Endothelial cell of umbilical vein (primary cell): ENCODE data around the gene NSL1. TPM values are rescaled to one million over a fixed set of nuclear protein-coding genes. Genes with fewer than 3 reads are reported as not detected.
A peak's percentile ranks its signal among the peaks of the same experiment; 100 is the strongest.

Experiments
- BruUV-seq: library from RNA; stranded (reverse); fragments of 400-500 nt; replicated peaks from 2 replicates; lab custom pipeline; 2021; lab: Mats Ljungman, UMichigan
- CTCF ChIA-PET: fragments of 300-600, 350-600 bp; sonication (Branson Sonifier 250); formaldehyde crosslinking; loops from one replicate; lab custom pipeline; 2021; ENCODE audit warnings: antibody characterized with exemption, inconsistent platforms; lab: Charles Lee
- POLR2A ChIA-PET: fragments of 300-600, 350-600 bp; sonication (Branson Sonifier 250); formaldehyde crosslinking; loops from one replicate; lab custom pipeline; 2021; ENCODE audit warnings: antibody characterized with exemption, inconsistent platforms; lab: Charles Lee
- DNase-seq: peaks from one replicate; pipeline ENCODE4 v3.0.0-alpha.2; 2011; ENCODE audit warnings: low read depth, low spot score
- FAIRE-seq: peaks from 2 replicates; lab custom pipeline; 2011; peaks lifted over from hg19 to GRCh38; lab: Jason Lieb, UNC
- H2AFZ ChIP-seq: 2 replicates; pipeline ENCODE4 v1.6.0; 2012; ENCODE audit warnings: low read depth, low read length, control low read depth, inconsistent platforms
- H3K27ac ChIP-seq: 2 replicates; pipeline ENCODE4 v1.5.1; 2011; ENCODE audit warnings: low read depth, mild to moderate bottlenecking, control low read depth, low read length, moderate library complexity; ENCODE audit not compliant: insufficient read depth
- H3K27me3 ChIP-seq, 2 experiments: 2 replicates each; pipeline versions ENCODE4 v1.6.0 to v1.6.1; 2011; ENCODE audit warnings: low read length in 2 of 2, mixed read lengths in 1 of 2; ENCODE audit not compliant: control insufficient read depth in 2 of 2, insufficient read depth in 2 of 2
- H3K36me3 ChIP-seq, 2 experiments: 2 replicates in 1 of 2; 3 replicates in 1 of 2; pipeline ENCODE4 v1.5.1; 2011; ENCODE audit warnings: low read length in 2 of 2, mild to moderate bottlenecking in 1 of 2, moderate library complexity in 1 of 2; ENCODE audit not compliant: control insufficient read depth in 2 of 2, insufficient read depth in 2 of 2; ENCODE audit errors: extremely low read depth in 1 of 2
- H3K4me1 ChIP-seq: 3 replicates; pipeline ENCODE4 v1.5.1; 2011; ENCODE audit warnings: mild to moderate bottlenecking, low read length; ENCODE audit not compliant: control insufficient read depth, insufficient read depth; ENCODE audit errors: extremely low read depth
- H3K4me2 ChIP-seq: 2 replicates; pipeline ENCODE4 v1.6.1; 2011; ENCODE audit warnings: low read length, control low read depth, mixed read lengths; ENCODE audit not compliant: insufficient read depth
- H3K4me3 ChIP-seq, 3 experiments: fragments of 200-600 bp in 1 of 3; sonication (generic), shearing (Covaris generic) in 1 of 3; replicated peaks in 1 of 3; 2 replicates each; pipeline ENCODE4 v1.5.1; 2011 to 2016; ENCODE audit warnings: control low read depth in 3 of 3, low read length in 3 of 3, mild to moderate bottlenecking in 2 of 3, inconsistent platforms in 1 of 3, low read depth in 1 of 3, moderate library complexity in 1 of 3; ENCODE audit not compliant: insufficient read depth in 1 of 3
- H3K79me2 ChIP-seq: 2 replicates; pipeline ENCODE4 v1.6.0; 2012; ENCODE audit warnings: low read length, inconsistent platforms; ENCODE audit not compliant: control insufficient read depth, insufficient read depth
- H3K9ac ChIP-seq: replicated peaks from 2 replicates; pipeline ENCODE3; 2011; ENCODE audit warnings: low read length, control low read depth; ENCODE audit not compliant: insufficient read depth; ENCODE audit errors: extremely low read depth
- H3K9me1 ChIP-seq: replicated peaks from 3 replicates; pipeline ENCODE4 v1.6.0; 2011; ENCODE audit warnings: mild to moderate bottlenecking, low read length; ENCODE audit not compliant: control insufficient read depth, insufficient read depth; ENCODE audit errors: extremely low read depth
- H3K9me3 ChIP-seq: replicated peaks from 2 replicates; pipeline ENCODE4 v1.5.1; 2012; ENCODE audit warnings: low read length, inconsistent platforms; ENCODE audit not compliant: control insufficient read depth, insufficient read depth
- H4K20me1 ChIP-seq: replicated peaks from 2 replicates; pipeline ENCODE3; 2011; ENCODE audit warnings: mild to moderate bottlenecking, low read length; ENCODE audit not compliant: control insufficient read depth, insufficient read depth; ENCODE audit errors: extremely low read depth
- EZH2 ChIP-seq: IDR thresholded peaks from 2 replicates; pipeline ENCODE4 v1.6.1; 2012; ENCODE audit warnings: borderline replicate concordance, low read depth, mild to moderate bottlenecking, moderate library complexity, low read length, inconsistent platforms; ENCODE audit not compliant: severe bottlenecking
- FOS ChIP-seq: IDR thresholded peaks from 2 replicates; pipeline ENCODE4 v1.6.1; 2011; ENCODE audit warnings: mild to moderate bottlenecking, low read length, moderate library complexity, borderline replicate concordance; ENCODE audit not compliant: insufficient read depth
- GATA2 ChIP-seq: IDR thresholded peaks from 2 replicates; pipeline ENCODE4 v1.7.0; 2011; ENCODE audit warnings: low read depth, mild to moderate bottlenecking, moderate library complexity, mixed read lengths, low read length; ENCODE audit not compliant: insufficient read length, insufficient read depth
- JUN ChIP-seq: IDR thresholded peaks from 2 replicates; pipeline ENCODE4 v1.6.1; 2011; ENCODE audit warnings: borderline replicate concordance, low read depth; ENCODE audit not compliant: insufficient read length, insufficient read depth
- MYC ChIP-seq: IDR thresholded peaks from one replicate; pipeline ENCODE4 v1.6.1; 2011; ENCODE audit warnings: mild to moderate bottlenecking, low read depth, low read length
- POLR2A ChIP-seq: IDR thresholded peaks from 2 replicates; pipeline ENCODE4 v1.6.1; 2012; ENCODE audit warnings: low read depth, mild to moderate bottlenecking, control low read depth, low read length
- POLR2AphosphoS5 ChIP-seq: IDR thresholded peaks from 2 replicates; pipeline ENCODE4 v1.6.1; 2012; ENCODE audit warnings: low read depth, mild to moderate bottlenecking, control low read depth, low read length, moderate library complexity; ENCODE audit not compliant: insufficient read depth
- dilution Hi-C: fragments of 300-500 bp; cut with MboI; formaldehyde crosslinking; loops from one replicate; pipeline ENCODE4 v1.15.0; 2019; ENCODE audit warnings: low sequenced_read_pairs; ENCODE audit not compliant: extremely low pct_ligation_motif_present
- intact Hi-C: fragments of 100-400 bp; cut with micrococcal nuclease; formaldehyde crosslinking; loops from one replicate; pipeline ENCODE4 v1.10.0; 2022
- polyA plus RNA-seq, 4 experiments: library from polyadenylated mRNA; depleted of rRNA in 3 of 4; stranded (reverse) in 3 of 4; unstranded in 1 of 4; fragments of >200 nt; gene quantifications; 2 replicates each; pipeline versions ENCODE4 v1.2.1 to v1.2.3, GENCODE V29; 2011 to 2012; ENCODE audit warnings: missing spikeins in 1 of 4
- total RNA-seq: library from RNA; stranded (reverse); gene quantifications from 2 replicates; pipeline ENCODE4 v1.2.3, GENCODE V29; 2021
- TF ChIP-seq, protein P1 (sequence below): IDR thresholded peaks from 2 replicates; pipeline ENCODE4 v1.6.1; 2011; ENCODE audit not compliant: insufficient read depth, insufficient read length
- TF ChIP-seq, protein P2 (sequence below), 2 donors: IDR thresholded peaks; 1 replicate in 1 of 2; 2 replicates in 1 of 2; pipeline ENCODE4 v1.5.1; 2011; ENCODE audit warnings: low read length in 2 of 2, mild to moderate bottlenecking in 2 of 2, moderate library complexity in 2 of 2, control low read depth in 1 of 2, inconsistent platforms in 1 of 2, low read depth in 1 of 2; ENCODE audit not compliant: insufficient read depth in 1 of 2; ENCODE audit errors: extremely low read depth in 1 of 2

The NSL1 gene
- total and polyA plus RNA-seq, 2 donors (not counting 3 experiments of a cell fraction or from before 2014, with no cell fraction given), result 15.5 to 30.2 TPM

DNA sequence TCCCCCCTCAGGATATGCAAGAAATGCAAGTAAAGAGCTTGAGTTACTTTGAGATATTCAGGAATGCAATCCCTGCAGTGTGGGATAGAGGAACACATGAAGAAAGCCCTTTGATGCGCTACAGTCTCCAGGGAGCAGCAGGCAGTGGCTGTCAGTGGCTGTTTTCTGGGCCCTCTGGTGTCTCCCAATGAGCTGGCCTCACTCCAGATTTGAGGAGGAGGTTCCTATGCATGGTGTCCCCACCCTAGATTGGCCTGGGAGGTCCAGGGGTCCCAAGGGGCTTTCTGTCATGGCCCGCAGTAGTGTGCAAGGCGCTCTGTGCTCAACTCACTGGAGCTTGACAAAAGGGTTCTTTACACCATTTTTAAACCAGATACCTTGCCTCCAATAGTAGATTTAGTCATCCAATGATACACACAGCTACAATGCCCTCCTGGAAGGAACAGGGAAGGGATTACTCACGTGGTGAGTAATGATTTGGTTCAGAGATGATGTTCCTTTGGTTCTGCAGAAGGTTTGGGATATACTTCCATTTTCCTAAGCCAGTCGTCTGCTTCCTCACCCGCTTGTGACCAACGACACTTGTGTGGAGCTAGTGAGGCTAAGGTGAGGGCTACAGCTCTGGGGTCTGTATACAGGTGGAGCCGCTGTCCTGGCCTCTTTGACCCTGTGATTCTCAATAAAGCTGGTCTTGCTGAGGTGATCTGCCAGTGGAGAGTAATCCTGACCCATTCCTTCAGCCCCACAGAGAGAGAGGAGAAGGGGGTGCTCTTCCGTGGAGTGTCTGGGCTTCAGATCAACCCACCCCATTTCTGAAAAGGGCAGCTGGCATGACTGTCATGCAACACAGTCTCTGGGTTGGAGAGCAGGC, 98.6 kb downstream of the NSL1 start:
- TF ChIP-seq POLR2AphosphoS5 (no peak), MYC (no peak), FOS (peak; percentile 61), POLR2A (no peak)
- TF ChIP-seq, protein P1, sequence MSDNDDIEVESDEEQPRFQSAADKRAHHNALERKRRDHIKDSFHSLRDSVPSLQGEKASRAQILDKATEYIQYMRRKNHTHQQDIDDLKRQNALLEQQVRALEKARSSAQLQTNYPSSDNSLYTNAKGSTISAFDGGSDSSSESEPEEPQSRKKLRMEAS, result no peak
- no peak overlapping the region for H3K9ac ChIP-seq
- DNase-seq, result no peak
- no peak overlapping the region for H2AFZ ChIP-seq
- H3K4me1 ChIP-seq, result no peaks in the 10 kb centered on the region
- no peak overlapping the region for H3K4me2 ChIP-seq
- intact Hi-C loops (no loop called here), dilution Hi-C loops (no loop called here)
- H3K9me3 ChIP-seq, result no peaks in the 10 kb centered on the region
- no peak overlapping the region for H3K4me3 ChIP-seq
- peaks cover 41 to 43% of the 10 kb centered on the region in 2 experiments for H3K27me3 ChIP-seq
- H3K9me1 ChIP-seq, result no peaks in the 10 kb centered on the region
- POLR2A ChIA-PET, result no interaction called here
- no peaks in the 10 kb centered on the region for H3K36me3 ChIP-seq
- H4K20me1 ChIP-seq, result no peaks in the 10 kb centered on the region
- H3K79me2 ChIP-seq, result no peaks in the 10 kb centered on the region
- peak; percentile 66 for FAIRE-seq
- no peak overlapping the region for H3K27ac ChIP-seq
- CTCF ChIA-PET, result interaction anchor here (1.1 to 1.3 kb wide), 2 partner anchors 8 to 28 kb away, joined by 3 to 8 read pairs; no protein-coding TSS in a partner anchor
- BruUV-seq, result no TSS peak

DNA sequence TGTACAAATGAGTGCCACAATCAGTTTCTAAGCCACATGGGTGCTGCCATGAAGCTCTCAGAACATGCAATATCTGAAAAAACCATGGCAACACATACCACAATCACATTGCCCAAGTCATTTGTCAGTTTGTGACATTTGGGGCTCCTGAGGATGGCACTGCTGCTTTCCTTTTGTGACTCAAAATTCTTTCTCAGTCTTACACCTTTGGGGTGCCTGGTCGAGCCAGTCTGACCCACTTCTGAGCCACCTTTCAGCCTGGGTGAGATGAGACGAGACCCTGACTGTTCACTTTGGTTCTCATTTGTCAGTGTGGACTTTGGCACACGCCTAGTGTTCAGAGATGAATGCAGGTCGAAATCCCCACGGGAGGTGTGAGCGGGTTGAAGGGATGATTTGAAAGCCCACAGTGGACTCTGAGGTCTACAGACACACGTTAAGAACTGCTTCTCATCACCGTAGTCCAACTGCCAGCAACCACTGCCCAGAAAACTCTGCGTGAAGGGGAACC, 100.0 kb downstream of the NSL1 start:
- no peaks in the 10 kb centered on the region for H3K79me2 ChIP-seq
- no peaks in the 10 kb centered on the region for H3K9me1 ChIP-seq
- FAIRE-seq (no peak), DNase-seq (no peak)
- H3K27me3 ChIP-seq, result peaks cover 31 to 33% of the 10 kb centered on the region in 2 experiments
- intact Hi-C loops, result no loop called here
- H3K9ac ChIP-seq, result no peak overlapping the region
- no peaks in the 10 kb centered on the region for H3K4me1 ChIP-seq
- no peaks in the 10 kb centered on the region for H3K9me3 ChIP-seq
- no peak overlapping the region for H2AFZ ChIP-seq
- ChIA-PET CTCF (interaction anchor here (1.0 to 1.6 kb wide), 2 partner anchors 10 to 215 kb away, joined by 4 to 5 read pairs; no protein-coding TSS in a partner anchor), POLR2A (no interaction called here)
- no TSS peak for BruUV-seq
- no peak overlapping the region for H3K27ac ChIP-seq
- H3K36me3 ChIP-seq, result no peaks in the 10 kb centered on the region
- TF ChIP-seq, protein P2, sequence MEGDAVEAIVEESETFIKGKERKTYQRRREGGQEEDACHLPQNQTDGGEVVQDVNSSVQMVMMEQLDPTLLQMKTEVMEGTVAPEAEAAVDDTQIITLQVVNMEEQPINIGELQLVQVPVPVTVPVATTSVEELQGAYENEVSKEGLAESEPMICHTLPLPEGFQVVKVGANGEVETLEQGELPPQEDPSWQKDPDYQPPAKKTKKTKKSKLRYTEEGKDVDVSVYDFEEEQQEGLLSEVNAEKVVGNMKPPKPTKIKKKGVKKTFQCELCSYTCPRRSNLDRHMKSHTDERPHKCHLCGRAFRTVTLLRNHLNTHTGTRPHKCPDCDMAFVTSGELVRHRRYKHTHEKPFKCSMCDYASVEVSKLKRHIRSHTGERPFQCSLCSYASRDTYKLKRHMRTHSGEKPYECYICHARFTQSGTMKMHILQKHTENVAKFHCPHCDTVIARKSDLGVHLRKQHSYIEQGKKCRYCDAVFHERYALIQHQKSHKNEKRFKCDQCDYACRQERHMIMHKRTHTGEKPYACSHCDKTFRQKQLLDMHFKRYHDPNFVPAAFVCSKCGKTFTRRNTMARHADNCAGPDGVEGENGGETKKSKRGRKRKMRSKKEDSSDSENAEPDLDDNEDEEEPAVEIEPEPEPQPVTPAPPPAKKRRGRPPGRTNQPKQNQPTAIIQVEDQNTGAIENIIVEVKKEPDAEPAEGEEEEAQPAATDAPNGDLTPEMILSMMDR (IDR thresholded peaks at IDR 0.05; ENCODE audit: extremely low read depth in 1 of 2, insufficient read depth in 1 of 2, low read depth in 1 of 2, low read length in 2 of 2), result no peak
- no peak for TF ChIP-seq FOS
- no peak for TF ChIP-seq MYC
- no peak for TF ChIP-seq POLR2AphosphoS5
- TF ChIP-seq, protein P1, result no peak
- no peak for TF ChIP-seq JUN
- no peak for TF ChIP-seq EZH2
- no peak for TF ChIP-seq GATA2
- no peak for TF ChIP-seq POLR2A
- dilution Hi-C loops, result no loop called here
- H3K4me2 ChIP-seq, result no peak overlapping the region
- no peak overlapping the region for H3K4me3 ChIP-seq
- no peaks in the 10 kb centered on the region for H4K20me1 ChIP-seq
